ENCODE results near the gene TNP2.

The TNP2 gene

GRCh38 chr16:11268921-11269375 is at the start of gene TNP2:
Gene TNP2 (minus strand): TSS chr16:11269325. CDS start chr16:11269262, 63 bp downstream.
- intact Hi-C loops (cut with DNase I): no loop called here
- peak in 1 of 10 donors; percentile 51 for DNase-seq

DNA sequence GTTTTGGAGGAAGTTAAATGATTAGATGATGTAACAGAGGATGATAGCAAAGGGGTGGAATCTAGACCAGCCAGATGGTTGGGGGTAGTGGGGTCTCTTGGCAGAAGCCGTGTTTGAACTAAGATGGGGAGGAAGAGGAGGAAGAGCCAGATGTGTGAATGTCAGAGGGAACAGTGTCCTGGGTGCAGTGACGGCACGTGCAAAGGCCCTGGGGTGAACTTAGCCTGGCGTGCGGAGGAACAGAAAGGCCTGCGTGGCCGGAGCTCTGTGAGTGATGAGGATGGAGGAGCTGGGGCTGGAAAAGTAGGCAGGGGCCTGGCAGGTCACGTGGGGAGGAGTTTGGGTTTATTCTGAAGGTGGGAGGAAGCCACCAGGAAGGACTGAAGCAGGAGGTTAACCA is 49.7 kb upstream of the TNP2 start:
- peak in 1 of 10 donors; percentile 33 for DNase-seq
- intact Hi-C loops (cut with DNase I): no loop called here

DNA sequence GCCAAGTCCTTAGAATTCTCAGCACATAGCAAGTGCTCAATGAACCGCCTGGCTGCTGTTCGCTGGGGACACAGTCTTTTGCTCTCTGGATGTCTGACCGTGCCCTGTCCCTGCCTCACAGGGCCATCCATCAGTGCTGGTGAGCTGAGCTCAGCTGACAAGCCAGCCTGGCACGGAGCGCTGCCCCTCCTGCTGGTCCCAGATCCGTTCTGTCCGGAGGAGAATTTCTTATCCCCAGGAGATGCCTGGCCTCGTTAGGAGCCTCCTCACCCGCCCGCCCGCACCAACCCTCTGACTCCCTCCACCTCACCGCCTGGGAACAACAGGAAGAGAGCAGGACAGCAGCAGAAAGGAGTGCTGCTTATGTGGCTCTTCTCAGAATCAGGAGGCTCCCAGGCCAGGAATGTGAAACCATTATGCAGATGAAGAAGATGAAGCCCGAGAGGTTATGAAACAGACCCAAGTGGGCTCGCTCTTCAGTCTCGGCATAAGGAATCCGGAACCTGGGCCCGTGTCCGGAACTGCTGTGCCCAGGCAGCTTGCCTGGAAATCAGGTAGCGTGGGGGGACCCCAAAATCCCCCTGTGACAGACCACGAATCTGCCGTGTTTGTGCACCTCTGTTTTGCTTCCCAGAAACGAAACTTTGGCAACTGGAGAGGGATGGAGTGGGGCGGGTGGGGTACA is 47.3 kb upstream of the TNP2 start:
- intact Hi-C loops (cut with DNase I): no loop called here
- DNase-seq: peak in 1 of 10 donors; percentile 71

- intact Hi-C loops (cut with DNase I): no loop called here
- DNase-seq: peak in 1 of 10 donors; percentile 30
Observed at GRCh38 chr16:11315510-11315909, 46.4 kb upstream of the TNP2 start.

- intact Hi-C loops (cut with DNase I): no loop called here
- DNase-seq: peak in 1 of 10 donors; percentile 29
Observed at GRCh38 chr16:11314309-11314894, 45.3 kb upstream of the TNP2 start.

- intact Hi-C loops (cut with DNase I): no loop called here
- peak in 1 of 10 donors; percentile 35 for DNase-seq
Observed at GRCh38 chr16:11313493-11314308, 44.6 kb upstream of the TNP2 start.

DNA sequence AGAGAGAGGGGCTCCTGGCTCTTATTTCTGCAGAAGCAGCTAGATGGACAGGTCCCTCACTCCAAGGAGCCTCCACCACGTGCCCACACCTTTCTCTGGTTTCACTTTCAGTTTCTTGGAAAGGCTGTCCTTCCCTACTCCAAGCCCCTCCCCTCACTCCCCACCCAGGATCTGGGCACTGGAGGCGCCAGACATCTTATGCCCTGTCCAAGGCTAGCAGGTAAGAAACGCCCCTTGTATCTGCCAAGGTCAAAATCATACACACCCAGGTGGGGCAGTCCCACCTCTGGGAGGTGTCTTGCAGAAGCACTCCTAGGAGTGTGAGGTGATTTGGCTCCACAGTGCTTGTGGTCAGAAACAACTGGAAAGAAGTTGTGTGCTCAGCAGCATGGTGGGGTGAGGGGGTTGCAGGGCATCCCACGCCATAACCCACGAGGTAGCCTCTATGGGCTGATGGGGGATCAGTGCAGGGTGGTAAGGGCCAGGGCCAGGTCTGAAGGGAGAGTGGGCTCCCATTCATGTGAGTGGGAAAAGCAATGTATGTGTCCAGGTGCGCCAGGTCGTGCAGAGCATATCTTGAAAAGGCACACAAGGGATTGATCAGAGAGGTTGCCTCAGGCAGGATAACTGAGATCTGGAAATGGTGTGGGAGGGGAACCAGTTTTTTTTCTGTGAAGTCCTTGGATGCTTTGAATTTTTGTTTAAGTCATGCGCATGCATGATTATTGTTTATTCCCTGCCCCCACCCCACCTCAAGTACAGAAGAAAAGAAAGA is 43.8 kb upstream of the TNP2 start:
- intact Hi-C loops (cut with DNase I): no loop called here
- DNase-seq: peak in 1 of 10 donors; percentile 64

- intact Hi-C loops (cut with DNase I): no loop called here
- DNase-seq: peak in 1 of 10 donors; percentile 2
Observed at GRCh38 chr16:11310997-11311561, 42.0 kb upstream of the TNP2 start.

DNA sequence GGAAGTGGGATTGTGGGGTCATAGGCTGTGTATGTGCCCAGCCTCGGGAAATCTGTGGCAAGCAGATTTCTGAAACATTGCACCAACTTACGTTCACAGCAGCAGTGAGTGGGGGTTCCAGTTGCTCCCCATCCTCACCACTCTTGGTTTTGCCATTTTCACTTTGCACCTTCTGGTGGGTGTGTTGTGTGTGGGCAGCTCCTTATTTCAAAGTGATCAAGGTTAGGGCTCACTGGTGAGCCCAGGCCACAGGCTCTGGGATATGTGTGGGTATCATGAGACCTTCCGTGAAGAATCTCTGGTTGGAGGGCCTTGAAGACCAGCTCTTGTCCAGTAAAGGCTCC is 41.5 kb upstream of the TNP2 start:
- DNase-seq: no peak

DNA sequence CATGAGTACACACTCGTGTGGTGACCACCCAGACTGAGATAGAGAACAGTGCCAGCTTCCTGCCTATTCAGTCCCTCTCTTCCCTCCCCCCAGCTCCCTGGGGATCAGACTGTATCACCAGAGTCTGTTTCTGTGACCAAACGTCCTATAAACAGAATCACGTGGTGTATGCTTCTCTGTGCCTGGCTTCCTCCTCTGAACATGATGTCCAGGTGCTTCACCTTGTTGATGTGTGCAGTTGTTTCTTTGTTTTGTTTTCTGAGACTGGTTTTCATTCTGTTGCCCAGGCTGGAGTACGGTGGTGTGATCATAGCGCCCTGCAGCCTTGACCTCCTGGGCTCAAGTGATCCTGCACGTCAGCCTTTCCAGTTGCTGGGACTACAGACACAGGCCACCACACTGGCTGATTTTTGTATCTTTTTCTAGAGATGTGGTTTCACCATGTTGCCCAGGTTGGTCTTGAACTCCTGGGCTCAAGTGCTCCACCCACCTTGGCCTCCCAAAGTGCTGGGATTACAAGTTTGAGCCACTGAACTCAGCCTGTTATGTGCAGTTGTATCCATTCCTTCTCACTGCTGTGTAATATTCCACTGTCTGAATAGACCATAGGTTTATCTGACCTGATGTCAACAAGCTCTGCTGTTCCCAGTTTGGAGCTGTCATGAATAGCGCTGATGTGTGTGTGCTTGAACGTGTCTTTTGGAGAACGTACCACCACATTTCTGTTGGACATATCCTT is 40.9 kb upstream of the TNP2 start:
- peak in 1 of 10 donors; percentile 8 for DNase-seq
- intact Hi-C loops (cut with DNase I): no loop called here

More for the DNA sequence above, 41.5 kb upstream of the TNP2 start:
- intact Hi-C loops (cut with DNase I): no loop called here

- no peak for DNase-seq
- intact Hi-C loops (cut with DNase I): no loop called here
Observed at GRCh38 chr16:11308493-11309283, 39.6 kb upstream of the TNP2 start.

- intact Hi-C loops (cut with DNase I): no loop called here
- DNase-seq: no peak
Observed at GRCh38 chr16:11307639-11308492, 38.7 kb upstream of the TNP2 start.

DNA sequence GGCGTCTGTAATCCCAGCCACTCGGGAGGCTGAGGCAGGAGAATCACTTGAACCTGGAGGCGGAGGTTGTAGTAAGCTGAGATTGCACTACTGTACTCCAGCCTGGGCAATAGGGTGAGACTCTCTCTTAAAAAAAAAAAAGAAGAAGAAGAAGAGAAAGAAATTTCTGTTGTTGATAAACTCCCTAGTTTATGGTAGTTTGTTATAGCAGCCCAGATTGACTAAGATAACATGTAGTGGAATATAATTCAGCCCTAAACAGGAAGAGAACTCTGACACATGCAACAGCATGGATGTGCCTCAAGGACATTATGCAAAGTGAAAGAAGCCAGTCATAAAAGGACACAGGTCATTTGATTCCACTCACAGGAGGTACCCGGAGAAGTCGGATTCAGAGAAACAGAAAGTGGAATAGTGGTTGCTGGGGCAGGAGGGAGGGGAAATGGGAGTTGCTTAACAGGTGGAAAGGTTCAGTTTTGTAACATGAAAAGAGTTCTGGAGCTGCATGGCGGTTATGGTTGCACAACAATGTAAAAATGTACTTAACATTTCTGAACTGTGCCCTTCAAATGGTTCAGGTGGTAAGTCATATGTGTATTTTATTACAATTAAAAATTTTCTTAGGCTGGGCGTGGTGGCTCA is 38.0 kb upstream of the TNP2 start:
- intact Hi-C loops (cut with DNase I): no loop called here
- no peak for DNase-seq

GRCh38 chr16:11306381-11306780 is 37.3 kb upstream of the TNP2 start:
- DNase-seq: no peak
- intact Hi-C loops (cut with DNase I): no loop called here

GRCh38 chr16:11303405-11304138 is 34.4 kb upstream of the TNP2 start:
- intact Hi-C loops (cut with DNase I): no loop called here
- no peak for DNase-seq

DNA sequence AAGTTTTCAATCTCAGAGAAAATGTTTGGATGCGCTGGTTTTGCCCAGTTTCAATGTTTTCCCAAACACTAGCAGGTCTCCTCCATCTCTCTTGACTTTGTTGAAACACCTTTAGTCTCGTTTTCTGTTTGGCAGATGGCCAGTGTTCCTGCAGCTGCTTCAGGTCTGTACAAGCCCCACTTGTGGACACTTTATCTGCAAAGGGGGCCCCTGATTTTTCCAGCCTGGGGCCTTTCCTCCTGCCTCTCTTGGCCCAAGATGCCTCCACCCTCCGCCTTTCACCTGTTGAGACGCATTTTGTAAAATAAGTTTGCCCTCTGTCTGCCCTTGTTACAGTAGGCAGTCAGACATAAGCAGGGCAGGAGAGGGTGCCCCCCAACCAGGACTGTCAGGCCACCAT is 33.9 kb upstream of the TNP2 start:
- no peak for DNase-seq
- intact Hi-C loops (cut with DNase I): no loop called here
